Endothelial cell of umbilical vein (primary cell): Measurements from ENCODE around the gene KCNH2. TPM values are rescaled to one million over a fixed set of nuclear protein-coding genes. Genes with fewer than 3 reads are reported as not detected.

Experiments
- BruUV-seq: library from RNA; stranded (reverse); fragments of 400-500 nt; replicated peaks from 2 replicates; lab custom pipeline; 2021; lab: Mats Ljungman, UMichigan
- CTCF ChIA-PET: fragments of 300-600, 350-600 bp; sonication (Branson Sonifier 250); formaldehyde crosslinking; loops from one replicate; lab custom pipeline; 2021; ENCODE audit warnings: antibody characterized with exemption, inconsistent platforms; lab: Charles Lee
- POLR2A ChIA-PET: fragments of 300-600, 350-600 bp; sonication (Branson Sonifier 250); formaldehyde crosslinking; loops from one replicate; lab custom pipeline; 2021; ENCODE audit warnings: antibody characterized with exemption, inconsistent platforms; lab: Charles Lee
- DNase-seq: peaks from one replicate; pipeline ENCODE4 v3.0.0-alpha.2; 2011; ENCODE audit warnings: low read depth, low spot score
- FAIRE-seq: peaks from 2 replicates; lab custom pipeline; 2011; peaks lifted over from hg19 to GRCh38; lab: Jason Lieb, UNC
- H2AFZ ChIP-seq: 2 replicates; pipeline ENCODE4 v1.6.0; 2012; ENCODE audit warnings: low read depth, low read length, control low read depth, inconsistent platforms
- H3K27ac ChIP-seq: 2 replicates; pipeline ENCODE4 v1.5.1; 2011; ENCODE audit warnings: low read depth, mild to moderate bottlenecking, control low read depth, low read length, moderate library complexity; ENCODE audit not compliant: insufficient read depth
- H3K27me3 ChIP-seq, 2 experiments: 2 replicates each; pipeline versions ENCODE4 v1.6.0 to v1.6.1; 2011; ENCODE audit warnings: low read length in 2 of 2, mixed read lengths in 1 of 2; ENCODE audit not compliant: control insufficient read depth in 2 of 2, insufficient read depth in 2 of 2
- H3K36me3 ChIP-seq, 2 experiments: 2 replicates in 1 of 2; 3 replicates in 1 of 2; pipeline ENCODE4 v1.5.1; 2011; ENCODE audit warnings: low read length in 2 of 2, mild to moderate bottlenecking in 1 of 2, moderate library complexity in 1 of 2; ENCODE audit not compliant: control insufficient read depth in 2 of 2, insufficient read depth in 2 of 2; ENCODE audit errors: extremely low read depth in 1 of 2
- H3K4me1 ChIP-seq: 3 replicates; pipeline ENCODE4 v1.5.1; 2011; ENCODE audit warnings: mild to moderate bottlenecking, low read length; ENCODE audit not compliant: control insufficient read depth, insufficient read depth; ENCODE audit errors: extremely low read depth
- H3K4me2 ChIP-seq: 2 replicates; pipeline ENCODE4 v1.6.1; 2011; ENCODE audit warnings: low read length, control low read depth, mixed read lengths; ENCODE audit not compliant: insufficient read depth
- H3K4me3 ChIP-seq, 3 experiments: fragments of 200-600 bp in 1 of 3; sonication (generic), shearing (Covaris generic) in 1 of 3; replicated peaks in 1 of 3; 2 replicates each; pipeline ENCODE4 v1.5.1; 2011 to 2016; ENCODE audit warnings: control low read depth in 3 of 3, low read length in 3 of 3, mild to moderate bottlenecking in 2 of 3, inconsistent platforms in 1 of 3, low read depth in 1 of 3, moderate library complexity in 1 of 3; ENCODE audit not compliant: insufficient read depth in 1 of 3
- H3K79me2 ChIP-seq: 2 replicates; pipeline ENCODE4 v1.6.0; 2012; ENCODE audit warnings: low read length, inconsistent platforms; ENCODE audit not compliant: control insufficient read depth, insufficient read depth
- H3K9ac ChIP-seq: replicated peaks from 2 replicates; pipeline ENCODE3; 2011; ENCODE audit warnings: low read length, control low read depth; ENCODE audit not compliant: insufficient read depth; ENCODE audit errors: extremely low read depth
- H3K9me1 ChIP-seq: replicated peaks from 3 replicates; pipeline ENCODE4 v1.6.0; 2011; ENCODE audit warnings: mild to moderate bottlenecking, low read length; ENCODE audit not compliant: control insufficient read depth, insufficient read depth; ENCODE audit errors: extremely low read depth
- H3K9me3 ChIP-seq: replicated peaks from 2 replicates; pipeline ENCODE4 v1.5.1; 2012; ENCODE audit warnings: low read length, inconsistent platforms; ENCODE audit not compliant: control insufficient read depth, insufficient read depth
- H4K20me1 ChIP-seq: replicated peaks from 2 replicates; pipeline ENCODE3; 2011; ENCODE audit warnings: mild to moderate bottlenecking, low read length; ENCODE audit not compliant: control insufficient read depth, insufficient read depth; ENCODE audit errors: extremely low read depth
- EZH2 ChIP-seq: IDR thresholded peaks from 2 replicates; pipeline ENCODE4 v1.6.1; 2012; ENCODE audit warnings: borderline replicate concordance, low read depth, mild to moderate bottlenecking, moderate library complexity, low read length, inconsistent platforms; ENCODE audit not compliant: severe bottlenecking
- FOS ChIP-seq: IDR thresholded peaks from 2 replicates; pipeline ENCODE4 v1.6.1; 2011; ENCODE audit warnings: mild to moderate bottlenecking, low read length, moderate library complexity, borderline replicate concordance; ENCODE audit not compliant: insufficient read depth
- GATA2 ChIP-seq: IDR thresholded peaks from 2 replicates; pipeline ENCODE4 v1.7.0; 2011; ENCODE audit warnings: low read depth, mild to moderate bottlenecking, moderate library complexity, mixed read lengths, low read length; ENCODE audit not compliant: insufficient read length, insufficient read depth
- JUN ChIP-seq: IDR thresholded peaks from 2 replicates; pipeline ENCODE4 v1.6.1; 2011; ENCODE audit warnings: borderline replicate concordance, low read depth; ENCODE audit not compliant: insufficient read length, insufficient read depth
- MYC ChIP-seq: IDR thresholded peaks from one replicate; pipeline ENCODE4 v1.6.1; 2011; ENCODE audit warnings: mild to moderate bottlenecking, low read depth, low read length
- POLR2A ChIP-seq: IDR thresholded peaks from 2 replicates; pipeline ENCODE4 v1.6.1; 2012; ENCODE audit warnings: low read depth, mild to moderate bottlenecking, control low read depth, low read length
- POLR2AphosphoS5 ChIP-seq: IDR thresholded peaks from 2 replicates; pipeline ENCODE4 v1.6.1; 2012; ENCODE audit warnings: low read depth, mild to moderate bottlenecking, control low read depth, low read length, moderate library complexity; ENCODE audit not compliant: insufficient read depth
- dilution Hi-C: fragments of 300-500 bp; cut with MboI; formaldehyde crosslinking; loops from one replicate; pipeline ENCODE4 v1.15.0; 2019; ENCODE audit warnings: low sequenced_read_pairs; ENCODE audit not compliant: extremely low pct_ligation_motif_present
- intact Hi-C: fragments of 100-400 bp; cut with micrococcal nuclease; formaldehyde crosslinking; loops from one replicate; pipeline ENCODE4 v1.10.0; 2022
- polyA plus RNA-seq, 4 experiments: library from polyadenylated mRNA; depleted of rRNA in 3 of 4; stranded (reverse) in 3 of 4; unstranded in 1 of 4; fragments of >200 nt; gene quantifications; 2 replicates each; pipeline versions ENCODE4 v1.2.1 to v1.2.3, GENCODE V29; 2011 to 2012; ENCODE audit warnings: missing spikeins in 1 of 4
- total RNA-seq: library from RNA; stranded (reverse); gene quantifications from 2 replicates; pipeline ENCODE4 v1.2.3, GENCODE V29; 2021
- TF ChIP-seq, protein P1 (sequence below), 2 donors: IDR thresholded peaks; 1 replicate in 1 of 2; 2 replicates in 1 of 2; pipeline ENCODE4 v1.5.1; 2011; ENCODE audit warnings: low read length in 2 of 2, mild to moderate bottlenecking in 2 of 2, moderate library complexity in 2 of 2, control low read depth in 1 of 2, inconsistent platforms in 1 of 2, low read depth in 1 of 2; ENCODE audit not compliant: insufficient read depth in 1 of 2; ENCODE audit errors: extremely low read depth in 1 of 2
- TF ChIP-seq, protein P2 (sequence below): IDR thresholded peaks from 2 replicates; pipeline ENCODE4 v1.6.1; 2011; ENCODE audit not compliant: insufficient read depth, insufficient read length

Gene KCNH2
- total and polyA plus RNA-seq, 2 donors (not counting 3 experiments of a cell fraction or from before 2014, with no cell fraction given), result 0.03 to 0.09 TPM

DNA sequence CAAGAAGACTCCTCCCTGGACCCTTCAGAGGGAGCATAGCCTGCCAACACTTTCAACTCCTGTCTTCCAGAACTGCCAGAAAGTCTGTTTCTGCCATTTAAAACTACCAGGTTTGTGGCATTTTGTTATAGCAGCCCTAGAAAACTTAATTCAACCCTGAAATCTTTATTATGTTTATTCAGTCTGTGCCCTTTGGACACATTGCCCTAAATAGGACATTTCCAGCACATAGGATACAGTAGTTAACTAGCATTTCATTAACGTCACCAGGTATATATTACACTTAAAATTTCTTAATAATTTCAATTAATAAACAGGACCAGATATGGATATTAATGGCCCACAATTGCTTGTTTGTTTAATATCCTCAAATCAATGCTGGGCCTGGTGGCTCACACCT is 54.3 kb downstream of the KCNH2 start:
- no peak overlapping the region for H2AFZ ChIP-seq
- no peak overlapping the region for H3K9ac ChIP-seq
- H3K79me2 ChIP-seq, result no peaks in the 10 kb centered on the region
- ChIA-PET CTCF (interaction anchor here (1.0 to 1.9 kb wide), 2 partner anchors 25 to 145 kb away, joined by 3 to 10 read pairs; no protein-coding TSS in a partner anchor), POLR2A (no interaction called here)
- no peaks in the 10 kb centered on the region for H3K4me1 ChIP-seq
- TF ChIP-seq POLR2AphosphoS5 (no peak), GATA2 (no peak), POLR2A (no peak), JUN (no peak), EZH2 (no peak), MYC (no peak), FOS (no peak)
- TF ChIP-seq, protein P1, sequence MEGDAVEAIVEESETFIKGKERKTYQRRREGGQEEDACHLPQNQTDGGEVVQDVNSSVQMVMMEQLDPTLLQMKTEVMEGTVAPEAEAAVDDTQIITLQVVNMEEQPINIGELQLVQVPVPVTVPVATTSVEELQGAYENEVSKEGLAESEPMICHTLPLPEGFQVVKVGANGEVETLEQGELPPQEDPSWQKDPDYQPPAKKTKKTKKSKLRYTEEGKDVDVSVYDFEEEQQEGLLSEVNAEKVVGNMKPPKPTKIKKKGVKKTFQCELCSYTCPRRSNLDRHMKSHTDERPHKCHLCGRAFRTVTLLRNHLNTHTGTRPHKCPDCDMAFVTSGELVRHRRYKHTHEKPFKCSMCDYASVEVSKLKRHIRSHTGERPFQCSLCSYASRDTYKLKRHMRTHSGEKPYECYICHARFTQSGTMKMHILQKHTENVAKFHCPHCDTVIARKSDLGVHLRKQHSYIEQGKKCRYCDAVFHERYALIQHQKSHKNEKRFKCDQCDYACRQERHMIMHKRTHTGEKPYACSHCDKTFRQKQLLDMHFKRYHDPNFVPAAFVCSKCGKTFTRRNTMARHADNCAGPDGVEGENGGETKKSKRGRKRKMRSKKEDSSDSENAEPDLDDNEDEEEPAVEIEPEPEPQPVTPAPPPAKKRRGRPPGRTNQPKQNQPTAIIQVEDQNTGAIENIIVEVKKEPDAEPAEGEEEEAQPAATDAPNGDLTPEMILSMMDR (IDR thresholded peaks at IDR 0.05; ENCODE audit: extremely low read depth in 1 of 2, insufficient read depth in 1 of 2, low read depth in 1 of 2, low read length in 2 of 2), result no peak
- TF ChIP-seq, protein P2, sequence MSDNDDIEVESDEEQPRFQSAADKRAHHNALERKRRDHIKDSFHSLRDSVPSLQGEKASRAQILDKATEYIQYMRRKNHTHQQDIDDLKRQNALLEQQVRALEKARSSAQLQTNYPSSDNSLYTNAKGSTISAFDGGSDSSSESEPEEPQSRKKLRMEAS, result no peak
- H3K4me2 ChIP-seq, result no peak overlapping the region
- no peak overlapping the region for H3K4me3 ChIP-seq
- intact Hi-C loops, result no loop called here
- H3K36me3 ChIP-seq, result no peaks in the 10 kb centered on the region
- H4K20me1 ChIP-seq, result no peaks in the 10 kb centered on the region
- DNase-seq (no peak), FAIRE-seq (no peak)
- dilution Hi-C loops, result no loop called here
- no peak overlapping the region for H3K27ac ChIP-seq
- no peaks in the 10 kb centered on the region for H3K9me1 ChIP-seq
- no peaks in the 10 kb centered on the region for H3K9me3 ChIP-seq
- BruUV-seq, result no TSS peak
- H3K27me3 ChIP-seq, result peaks cover 20 to 21% of the 10 kb centered on the region in 2 experiments
